H4 (cell line): Measurements from ENCODE around the gene DENND5B. TPM values are rescaled to one million over a fixed set of nuclear protein-coding genes. Genes with fewer than 3 reads are reported as not detected.
"Not testable (repeated sequence)": the region's sequence is repeated elsewhere in the genome, so short reads cannot be mapped to it uniquely, and the experiment has no call there.

ENCODE experiments used
- DNase-seq: peaks from one replicate; pipeline ENCODE4 v3.0.0-alpha.2; 2015; ENCODE audit warnings: low spot score
- total RNA-seq: library from RNA; depleted of rRNA; stranded (reverse); fragments of >200 nt; shearing (Covaris generic); gene quantifications from 2 replicates; pipeline ENCODE4 v1.2.3, GENCODE V29; 2014

Gene DENND5B
- total RNA-seq, 1 experiment from 2014 or later, result 8.6 TPM

DNA sequence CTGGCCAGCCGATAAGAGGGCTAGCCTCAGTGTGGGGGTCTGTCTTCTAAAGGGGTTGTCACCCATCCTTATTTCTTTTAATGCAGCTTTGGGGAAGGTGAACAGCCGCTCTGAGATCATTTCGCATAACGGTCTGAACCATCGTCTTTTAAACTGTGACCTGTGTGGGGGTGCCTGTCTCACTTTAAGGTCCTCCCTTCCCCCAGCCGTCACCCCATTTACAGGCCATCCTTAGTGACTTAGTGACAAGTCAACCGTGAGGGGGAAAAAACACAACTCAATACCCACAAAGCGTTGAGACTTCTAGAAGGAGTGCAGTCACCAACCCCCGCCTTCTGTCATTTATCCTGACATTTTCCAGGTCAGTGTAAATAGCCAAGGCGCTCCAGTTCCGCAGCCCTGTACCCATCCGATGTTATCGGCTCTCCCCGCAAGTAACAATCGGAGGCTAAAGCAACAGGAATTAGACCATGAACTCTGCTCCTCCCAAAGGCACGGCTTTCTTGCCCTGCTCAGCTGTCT, 505 bp upstream of the DENND5B start:
- DNase-seq, result no peak

DNA sequence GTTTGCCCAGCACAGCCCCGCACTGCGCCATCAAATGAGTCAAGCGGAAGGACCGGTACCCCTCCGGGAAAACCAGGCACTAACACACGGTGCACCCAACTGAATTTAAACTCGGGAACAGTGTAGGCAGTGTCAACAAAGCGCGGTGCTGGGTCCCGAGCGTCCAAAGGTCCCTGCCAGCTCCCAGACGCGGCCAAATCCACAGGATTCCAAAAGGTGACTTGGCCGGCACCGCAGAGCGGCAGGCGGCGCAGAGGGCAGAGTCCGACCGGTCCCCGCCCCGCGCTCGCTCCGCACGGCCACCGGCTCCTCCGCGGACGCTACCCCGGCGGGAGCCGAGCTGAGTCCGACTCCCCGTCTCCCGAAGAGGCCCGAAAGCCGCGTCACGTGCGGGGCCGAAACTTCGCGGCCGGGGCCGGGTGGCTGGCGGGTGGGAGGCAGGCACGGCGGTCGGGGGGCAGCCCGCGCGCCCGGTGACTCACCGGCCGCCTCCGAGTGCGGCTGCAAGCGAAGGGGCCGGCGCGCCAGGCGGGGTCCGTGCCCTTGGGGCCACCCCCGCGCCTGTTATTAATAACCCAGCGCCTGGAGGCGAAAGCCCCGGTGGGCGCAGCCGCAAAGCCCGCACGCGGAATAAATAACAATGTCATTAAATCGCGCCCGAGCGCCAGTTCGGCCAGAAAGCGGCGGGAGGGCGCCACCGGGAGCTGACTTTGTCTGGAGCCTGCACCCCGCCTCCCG, 863 bp downstream of the DENND5B start:
- DNase-seq, result peak; percentile 34

DNA sequence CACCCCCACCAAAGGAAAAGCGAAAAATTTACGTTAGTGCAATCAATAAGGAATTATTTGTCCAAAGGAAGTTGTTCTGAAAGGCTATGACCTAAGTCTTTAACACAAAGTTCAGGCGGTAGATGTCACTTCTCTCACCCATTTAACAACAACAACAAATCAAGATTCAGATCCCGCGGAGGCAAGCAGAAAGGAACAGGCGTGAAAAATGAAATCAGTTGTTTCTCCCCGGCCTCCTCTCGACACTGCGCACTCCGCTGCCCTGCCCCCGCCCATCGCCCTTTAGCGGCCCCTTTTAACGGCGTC, 1.4 kb downstream of the DENND5B start:
- no peak for DNase-seq

DNA sequence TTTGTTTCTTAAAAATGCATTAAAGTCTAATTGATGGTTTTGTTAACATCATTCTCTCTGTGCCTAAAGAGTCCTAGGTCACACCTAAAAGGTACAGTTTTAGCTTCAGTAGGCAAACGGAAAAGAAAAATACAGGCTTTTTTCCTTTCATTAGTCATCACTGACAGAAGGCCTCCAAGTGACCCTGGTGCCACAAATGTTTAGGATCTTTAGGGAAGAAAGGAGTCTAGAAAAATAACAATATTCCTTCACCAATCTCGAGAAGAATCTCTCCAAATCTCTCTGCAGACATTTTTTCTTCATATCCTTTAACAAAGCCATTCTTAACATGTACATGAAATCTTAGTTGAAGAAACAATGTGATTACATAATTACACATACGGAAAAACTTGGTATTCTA, 2.0 kb downstream of the DENND5B start:
- DNase-seq, result no peak

DNA sequence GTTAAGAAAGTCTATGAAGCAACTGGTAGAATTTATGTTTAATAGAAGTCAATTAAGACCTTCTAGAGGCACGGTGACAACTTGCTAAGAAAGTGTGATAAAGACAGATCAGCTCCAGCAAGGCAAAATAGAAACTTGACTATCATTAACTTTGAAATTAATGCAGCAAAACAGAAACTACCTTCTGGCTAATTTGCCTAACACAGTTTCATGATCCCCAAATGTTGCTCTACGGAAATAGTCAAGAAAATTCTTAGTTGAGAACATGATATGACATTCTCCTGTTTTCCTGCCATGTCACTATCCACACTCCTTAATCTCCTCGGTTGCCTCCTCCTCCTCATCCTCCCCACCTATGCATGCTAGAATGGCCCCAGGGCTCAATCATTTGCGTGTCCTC, 4.2 kb downstream of the DENND5B start:
- DNase-seq, result no peak

DNA sequence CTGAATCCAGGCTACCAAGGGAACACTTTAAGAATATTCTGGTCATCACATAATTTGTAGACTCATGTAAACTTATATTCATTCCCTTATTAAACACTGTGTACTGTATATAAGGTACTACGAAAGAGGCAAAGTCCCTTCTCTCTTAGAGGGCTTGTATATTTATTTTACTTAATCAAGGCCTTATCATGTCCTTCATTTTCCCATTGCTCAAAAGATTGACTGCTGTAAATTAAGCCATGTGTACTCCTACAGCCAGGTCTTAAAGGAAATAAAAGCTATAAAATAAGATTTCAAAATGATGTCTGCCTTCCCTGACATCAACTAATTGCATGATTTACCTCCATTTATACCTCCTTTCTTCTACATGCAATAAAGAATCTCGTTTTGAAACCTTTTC, 5.0 kb downstream of the DENND5B start:
- DNase-seq, result no peak

DNA sequence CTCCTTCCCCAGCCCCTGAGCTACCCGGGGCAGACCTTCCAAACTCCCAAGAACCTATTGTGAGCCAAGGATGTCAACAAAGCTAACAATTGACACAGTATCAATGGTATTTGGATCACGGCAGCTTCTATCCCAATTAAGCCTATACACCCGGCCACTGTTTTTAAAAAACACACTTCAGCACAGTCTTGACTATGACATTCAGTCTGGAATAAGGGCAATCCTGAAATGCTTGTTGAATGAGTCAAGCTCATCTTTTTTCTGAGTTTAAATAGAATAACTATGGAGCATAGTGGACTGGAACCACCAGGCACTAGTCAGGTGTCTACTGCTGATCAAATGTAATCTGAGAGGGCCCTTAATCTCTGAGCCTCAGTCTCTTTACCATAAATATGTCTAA, 5.7 kb downstream of the DENND5B start:
- DNase-seq, result no peak

DNA sequence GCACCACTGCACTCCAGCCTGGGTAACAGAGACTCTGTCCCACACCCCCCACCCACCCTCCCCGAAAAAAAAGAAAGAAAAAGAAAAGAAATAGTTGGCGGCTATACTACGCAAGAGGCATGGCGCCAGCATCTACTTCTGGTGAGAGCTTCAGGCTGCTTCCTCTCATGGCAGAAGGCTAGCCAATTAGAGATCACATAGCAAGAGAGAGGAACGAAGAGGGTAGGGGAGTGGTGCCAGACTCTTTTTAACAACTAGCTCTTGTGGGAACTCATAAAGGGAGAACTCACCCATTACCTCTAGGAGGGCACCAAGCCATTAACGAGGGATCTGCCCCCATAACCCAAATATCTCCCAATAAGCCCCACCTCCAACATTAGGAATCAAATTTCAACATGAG, 6.2 kb downstream of the DENND5B start:
- no peak for DNase-seq

DNA sequence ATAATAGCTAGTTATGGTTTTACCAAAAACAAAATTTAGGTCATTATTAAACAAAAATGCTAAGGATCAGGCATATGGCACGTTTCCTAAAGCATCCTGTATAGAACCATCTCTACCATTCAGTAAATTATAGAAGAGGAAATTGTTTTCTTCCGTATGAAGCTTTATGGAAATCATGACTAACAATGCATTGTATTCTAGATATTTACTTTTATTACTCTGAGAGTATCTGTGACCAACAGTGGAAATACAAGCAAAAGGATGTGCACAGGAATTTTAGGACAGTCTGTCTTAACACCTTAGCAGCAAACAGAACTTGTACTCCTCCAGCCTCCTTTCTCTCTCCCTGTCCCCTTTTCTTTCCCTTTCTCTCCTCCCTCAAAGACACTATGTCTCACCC, 7.1 kb downstream of the DENND5B start:
- DNase-seq, result no peak

DNA sequence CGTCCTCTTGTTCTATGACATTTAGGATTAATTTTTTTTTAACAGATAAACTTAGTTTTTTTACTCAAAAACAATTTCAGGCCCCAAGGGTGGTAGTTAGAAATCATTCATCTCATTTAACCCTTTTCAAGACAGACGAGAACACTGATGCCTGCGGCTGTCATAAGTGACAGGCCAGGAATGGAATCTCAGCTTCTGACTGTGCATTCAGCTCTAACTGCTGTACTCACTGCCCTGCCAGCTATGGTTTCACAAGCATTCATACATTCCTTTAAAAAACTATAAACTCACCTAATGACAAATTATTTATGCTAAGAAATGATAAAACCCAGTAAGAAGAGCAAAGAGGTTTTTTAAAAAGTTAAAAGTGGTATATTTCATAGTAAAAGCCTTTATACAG, 8.8 kb downstream of the DENND5B start:
- DNase-seq, result no peak

DNA sequence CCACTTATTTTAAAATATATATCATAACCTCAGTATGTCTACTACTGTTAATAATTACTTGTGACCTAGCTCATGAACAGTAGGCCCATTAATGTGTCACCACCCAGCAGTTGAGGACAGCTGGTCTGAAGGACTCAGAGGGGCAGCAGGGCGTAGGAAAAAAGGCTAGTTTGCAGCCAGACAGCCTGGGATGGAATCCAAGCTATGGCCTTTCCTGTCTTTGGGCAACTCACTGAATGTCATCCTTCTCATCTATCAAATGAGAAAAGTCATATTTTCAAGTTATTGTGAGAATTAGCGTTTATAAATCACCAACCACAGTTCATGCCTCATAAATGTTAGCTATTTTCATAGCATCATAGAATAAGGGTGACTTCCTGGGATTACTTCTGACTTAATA, 12.3 kb downstream of the DENND5B start:
- DNase-seq, result no peak

DNA sequence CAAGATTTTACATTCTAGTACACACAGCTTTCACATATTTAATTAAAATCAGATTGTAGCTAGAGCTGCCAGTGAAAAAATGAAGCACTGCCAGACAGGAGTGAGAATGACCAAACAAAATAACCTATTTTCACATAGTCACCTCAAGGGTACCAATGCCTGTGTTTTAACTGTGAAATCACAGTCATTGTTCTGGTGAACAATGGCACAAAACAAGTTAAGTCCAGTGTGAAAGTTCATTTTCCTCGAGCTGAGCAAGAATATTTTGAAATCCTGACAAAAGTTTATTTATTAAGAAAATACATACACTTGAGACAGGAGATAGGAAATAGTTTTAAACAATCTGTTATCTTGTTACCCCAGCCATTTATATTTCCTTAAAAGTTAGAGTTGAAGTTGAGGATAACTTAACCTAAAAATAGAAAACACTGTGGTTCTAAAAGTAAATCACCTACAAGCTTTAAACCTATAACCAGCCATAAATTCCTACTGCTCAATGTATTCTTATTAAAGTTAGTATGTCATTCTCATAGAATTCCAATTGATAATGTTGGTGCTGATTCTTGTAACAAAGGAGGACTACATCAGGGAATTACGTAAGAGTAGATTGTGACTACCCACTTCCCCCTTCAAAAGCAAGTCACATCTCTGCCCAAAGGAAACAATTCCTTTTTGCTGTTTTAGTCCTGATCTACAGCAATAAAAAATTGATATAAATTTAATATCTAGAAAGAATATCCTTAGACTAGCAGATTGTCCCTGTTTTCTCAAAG, 15.9 kb downstream of the DENND5B start:
- no peak for DNase-seq

DNA sequence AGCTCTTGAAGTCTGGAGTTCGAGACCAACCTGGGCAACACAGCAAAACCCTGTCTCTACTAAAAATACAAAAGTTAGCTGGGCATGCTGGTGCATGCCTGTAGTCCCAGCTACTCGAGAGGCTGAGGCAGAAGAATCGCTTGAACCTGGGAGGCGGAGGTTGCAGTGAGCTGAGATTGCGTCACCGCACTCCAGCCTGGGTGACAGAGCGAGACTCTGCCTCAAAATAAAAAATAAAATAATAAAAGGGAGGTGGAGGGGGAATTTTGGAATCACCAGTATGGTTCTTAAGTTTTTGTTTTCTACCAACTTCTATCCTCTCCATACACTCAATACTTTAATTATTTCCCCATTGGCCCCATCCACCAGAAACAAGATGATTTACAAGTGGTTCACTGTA, 16.6 kb downstream of the DENND5B start:
- not testable (repeated sequence) for DNase-seq

DNA sequence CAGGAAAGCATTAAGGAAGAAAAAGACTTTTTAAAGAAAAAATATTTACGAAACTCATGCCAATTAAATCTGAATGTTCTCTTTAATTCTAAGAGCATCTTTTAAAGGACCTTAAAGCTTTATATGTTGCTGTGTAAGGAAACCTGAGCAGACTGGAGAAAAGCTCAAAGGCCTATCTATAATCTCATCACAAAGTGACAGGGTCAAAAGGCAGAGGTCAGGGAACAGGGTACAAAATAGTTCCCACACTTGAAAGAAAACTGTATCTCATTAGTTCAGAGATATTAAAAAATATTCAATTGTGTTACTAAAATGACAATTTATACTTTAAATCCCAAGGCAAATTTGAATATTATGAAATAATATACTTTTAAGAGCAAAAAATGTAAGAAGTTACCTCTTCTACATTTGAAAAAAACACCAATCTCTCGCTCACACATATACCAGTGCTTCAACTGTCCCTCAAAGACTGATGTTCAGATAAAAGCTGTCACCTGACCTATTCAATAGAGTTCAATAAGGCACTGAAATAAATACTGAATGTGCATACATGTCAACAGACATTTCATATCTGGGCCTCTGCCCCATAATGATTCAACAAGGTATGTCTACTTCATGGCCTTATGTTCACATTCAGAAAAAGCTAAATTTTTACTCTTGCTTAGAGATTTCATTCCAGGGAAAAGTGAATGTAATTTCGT, 17.9 kb downstream of the DENND5B start:
- DNase-seq, result no peak

DNA sequence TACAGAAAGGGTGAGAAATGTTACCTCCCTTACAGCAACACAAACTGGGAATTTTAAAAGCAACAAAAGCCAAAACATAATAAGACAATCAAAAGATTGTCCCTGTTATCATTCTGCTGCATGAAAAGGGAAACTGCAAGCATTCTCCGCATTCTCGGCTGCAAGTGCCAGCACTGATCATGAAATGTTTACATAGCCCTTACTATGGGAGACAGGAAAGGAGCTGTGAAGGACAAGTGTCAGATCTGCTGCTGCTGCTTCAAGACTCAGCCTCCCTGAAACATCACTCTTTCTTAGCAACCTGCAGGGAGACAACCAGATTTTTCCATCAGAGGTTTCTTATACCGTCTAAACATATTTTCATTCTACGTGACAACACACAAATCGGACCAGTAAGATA, 20.1 kb downstream of the DENND5B start:
- DNase-seq, result no peak

DNA sequence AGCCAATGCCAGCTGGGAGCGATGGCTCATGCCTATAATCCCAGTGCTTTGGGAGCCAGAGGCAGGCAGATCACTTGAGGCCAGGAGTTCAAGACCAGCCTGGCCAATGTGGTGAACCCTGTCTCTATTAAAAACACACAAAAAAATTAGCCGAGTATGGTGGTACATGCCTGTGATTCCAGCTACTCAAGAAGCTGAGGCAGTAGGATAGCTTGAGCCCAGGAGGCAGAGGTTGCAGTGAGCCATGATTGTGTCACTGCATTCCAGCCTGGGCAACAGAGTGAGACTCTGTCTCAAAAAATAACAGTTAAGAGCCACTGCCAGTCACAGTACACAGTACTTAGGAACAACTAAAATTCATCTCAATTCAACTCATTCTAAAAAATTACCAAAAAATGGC, 21.4 kb downstream of the DENND5B start:
- not testable (repeated sequence) for DNase-seq

DNA sequence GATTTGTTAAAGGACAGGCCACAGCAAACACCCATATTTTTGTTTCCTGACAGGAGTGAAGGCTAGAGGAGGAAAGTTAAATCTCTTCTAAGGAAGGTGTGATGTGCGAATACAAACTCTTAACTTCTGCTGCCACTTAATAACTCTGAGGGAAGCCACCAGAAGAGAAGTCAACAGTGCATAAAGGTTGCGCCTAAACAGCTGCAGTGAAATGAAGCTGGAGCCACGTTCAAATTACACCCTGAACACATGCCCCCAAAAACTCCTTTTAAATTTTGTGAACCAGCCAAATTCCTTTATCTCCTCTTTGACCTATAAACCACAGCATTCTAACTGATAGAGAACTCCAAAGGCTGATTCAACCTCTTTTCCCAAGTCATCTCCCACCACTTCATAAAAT, 22.4 kb downstream of the DENND5B start:
- no peak for DNase-seq

DNA sequence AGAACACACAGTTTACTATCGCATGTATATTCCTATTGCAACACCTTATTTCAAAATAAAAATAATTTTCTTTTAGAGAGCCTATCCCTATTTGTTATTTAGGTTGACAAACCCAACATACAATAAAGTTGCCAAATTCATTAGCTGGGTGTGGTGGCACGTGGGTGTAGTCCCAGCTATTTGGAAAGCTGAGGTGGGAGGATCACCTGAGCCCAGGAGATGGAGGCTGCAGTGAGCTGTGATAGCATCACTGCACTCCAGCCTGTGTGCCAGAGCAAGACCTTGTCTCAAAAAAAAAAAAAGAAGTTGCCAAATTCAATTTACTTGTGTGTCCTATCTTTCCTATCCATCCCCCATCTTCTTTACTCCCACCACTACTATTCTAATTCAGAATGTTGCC, 23.9 kb downstream of the DENND5B start:
- no peak for DNase-seq

DNA sequence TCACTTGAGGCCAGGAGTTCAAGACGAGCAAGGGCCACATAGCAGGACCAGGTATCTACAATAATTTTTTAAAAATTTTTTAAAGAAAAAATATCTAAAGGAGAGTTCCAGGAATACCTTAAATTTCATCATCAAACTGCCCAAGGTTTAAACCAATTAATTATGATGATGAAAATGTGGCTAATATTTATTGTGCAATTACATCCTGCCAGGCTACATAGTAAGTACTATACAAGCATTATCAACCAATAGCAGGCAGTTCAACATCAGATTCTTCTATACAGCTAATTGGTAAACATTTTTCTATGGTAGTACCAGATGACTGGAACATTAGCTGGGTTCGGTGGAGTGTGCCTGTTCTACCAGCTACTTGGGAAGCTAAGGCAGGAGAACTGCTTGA, 24.4 kb downstream of the DENND5B start:
- DNase-seq, result no peak

DNA sequence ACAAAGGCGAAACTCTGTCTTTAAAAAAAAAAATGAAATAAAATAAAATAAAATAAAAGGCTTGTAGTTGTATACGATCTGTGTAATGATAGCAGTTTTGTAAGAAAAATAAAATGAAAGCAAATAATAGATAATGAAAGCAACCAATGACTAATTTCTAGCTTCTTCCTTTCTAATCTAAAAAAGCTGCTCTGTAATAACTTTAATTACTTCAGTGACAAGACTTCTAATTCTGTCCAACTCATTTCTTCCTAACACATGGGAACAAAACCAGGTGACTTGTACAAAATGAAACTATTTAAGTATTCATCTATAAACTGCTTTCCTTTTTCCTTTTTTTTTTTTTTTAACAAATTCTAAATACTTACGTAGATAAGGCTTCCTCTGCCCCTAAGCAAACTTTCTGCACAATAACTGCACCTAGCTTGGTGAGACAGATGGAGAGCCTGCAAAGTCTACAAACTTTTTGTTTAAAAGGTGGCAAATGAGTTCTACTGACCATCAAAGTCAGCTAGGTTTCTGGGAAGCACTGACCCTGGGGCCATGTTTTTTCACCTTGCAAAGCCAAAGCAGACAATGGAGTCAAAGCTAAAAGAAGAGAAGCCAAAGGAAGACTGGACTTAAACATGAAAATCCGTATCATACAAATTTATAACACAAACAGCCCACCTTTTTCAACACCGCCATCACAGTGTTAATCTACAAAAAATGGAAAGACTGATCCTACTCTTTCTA, 28.2 kb downstream of the DENND5B start:
- no peak for DNase-seq

DNA sequence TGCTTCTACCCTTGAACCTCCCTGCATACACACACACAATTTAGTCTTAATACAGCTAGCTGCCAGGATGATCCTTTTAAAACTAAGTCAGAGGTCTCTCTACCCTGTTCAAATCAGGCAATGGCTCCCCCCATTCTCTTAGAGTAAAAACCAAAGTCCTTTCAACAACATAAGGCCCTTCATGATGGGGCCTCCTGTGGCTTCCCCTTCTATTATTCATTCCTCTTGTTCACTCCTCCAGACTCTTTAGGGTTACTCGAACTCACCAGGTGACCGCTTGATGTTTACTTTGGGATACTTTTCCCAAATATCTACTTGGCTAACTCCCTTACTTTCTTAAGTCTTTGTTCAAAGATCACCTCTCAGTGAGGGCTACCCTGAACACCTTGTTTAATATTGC, 30.4 kb downstream of the DENND5B start:
- no peak for DNase-seq

DNA sequence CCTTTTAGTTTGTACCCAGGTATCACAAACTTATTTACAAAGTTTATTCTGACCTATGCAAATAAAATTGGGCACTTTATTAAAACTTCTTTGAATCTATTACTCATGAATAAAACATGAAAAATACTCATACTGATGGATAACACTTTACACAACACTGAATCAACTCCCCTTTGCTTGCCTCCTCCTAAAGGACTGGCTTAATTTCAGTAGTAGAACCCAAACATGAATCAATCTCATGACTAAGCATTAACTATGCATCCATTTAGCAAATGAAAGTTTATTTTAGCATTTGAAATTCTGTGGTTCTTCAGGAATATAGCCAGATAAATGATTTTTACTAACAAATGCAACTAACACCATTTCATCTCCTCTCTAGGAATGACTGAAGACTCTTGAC, 32.4 kb downstream of the DENND5B start:
- DNase-seq, result no peak
